Endothelial cell of umbilical vein (primary cell): ENCODE measurements around the gene RASGEF1C. TPM values are rescaled to one million over a fixed set of nuclear protein-coding genes. Genes with fewer than 3 reads are reported as not detected.

ENCODE experiments used
- BruUV-seq: library from RNA; stranded (reverse); fragments of 400-500 nt; replicated peaks from 2 replicates; lab custom pipeline; 2021; lab: Mats Ljungman, UMichigan
- CTCF ChIA-PET: fragments of 300-600, 350-600 bp; sonication (Branson Sonifier 250); formaldehyde crosslinking; loops from one replicate; lab custom pipeline; 2021; ENCODE audit warnings: antibody characterized with exemption, inconsistent platforms; lab: Charles Lee
- POLR2A ChIA-PET: fragments of 300-600, 350-600 bp; sonication (Branson Sonifier 250); formaldehyde crosslinking; loops from one replicate; lab custom pipeline; 2021; ENCODE audit warnings: antibody characterized with exemption, inconsistent platforms; lab: Charles Lee
- DNase-seq: peaks from one replicate; pipeline ENCODE4 v3.0.0-alpha.2; 2011; ENCODE audit warnings: low read depth, low spot score
- FAIRE-seq: peaks from 2 replicates; lab custom pipeline; 2011; peaks lifted over from hg19 to GRCh38; lab: Jason Lieb, UNC
- H2AFZ ChIP-seq: 2 replicates; pipeline ENCODE4 v1.6.0; 2012; ENCODE audit warnings: low read depth, low read length, control low read depth, inconsistent platforms
- H3K27ac ChIP-seq: 2 replicates; pipeline ENCODE4 v1.5.1; 2011; ENCODE audit warnings: low read depth, mild to moderate bottlenecking, control low read depth, low read length, moderate library complexity; ENCODE audit not compliant: insufficient read depth
- H3K27me3 ChIP-seq, 2 experiments: 2 replicates each; pipeline versions ENCODE4 v1.6.0 to v1.6.1; 2011; ENCODE audit warnings: low read length in 2 of 2, mixed read lengths in 1 of 2; ENCODE audit not compliant: control insufficient read depth in 2 of 2, insufficient read depth in 2 of 2
- H3K36me3 ChIP-seq, 2 experiments: 2 replicates in 1 of 2; 3 replicates in 1 of 2; pipeline ENCODE4 v1.5.1; 2011; ENCODE audit warnings: low read length in 2 of 2, mild to moderate bottlenecking in 1 of 2, moderate library complexity in 1 of 2; ENCODE audit not compliant: control insufficient read depth in 2 of 2, insufficient read depth in 2 of 2; ENCODE audit errors: extremely low read depth in 1 of 2
- H3K4me1 ChIP-seq: 3 replicates; pipeline ENCODE4 v1.5.1; 2011; ENCODE audit warnings: mild to moderate bottlenecking, low read length; ENCODE audit not compliant: control insufficient read depth, insufficient read depth; ENCODE audit errors: extremely low read depth
- H3K4me2 ChIP-seq: 2 replicates; pipeline ENCODE4 v1.6.1; 2011; ENCODE audit warnings: low read length, control low read depth, mixed read lengths; ENCODE audit not compliant: insufficient read depth
- H3K4me3 ChIP-seq, 3 experiments: fragments of 200-600 bp in 1 of 3; sonication (generic), shearing (Covaris generic) in 1 of 3; replicated peaks in 1 of 3; 2 replicates each; pipeline ENCODE4 v1.5.1; 2011 to 2016; ENCODE audit warnings: control low read depth in 3 of 3, low read length in 3 of 3, mild to moderate bottlenecking in 2 of 3, inconsistent platforms in 1 of 3, low read depth in 1 of 3, moderate library complexity in 1 of 3; ENCODE audit not compliant: insufficient read depth in 1 of 3
- H3K79me2 ChIP-seq: 2 replicates; pipeline ENCODE4 v1.6.0; 2012; ENCODE audit warnings: low read length, inconsistent platforms; ENCODE audit not compliant: control insufficient read depth, insufficient read depth
- H3K9ac ChIP-seq: replicated peaks from 2 replicates; pipeline ENCODE3; 2011; ENCODE audit warnings: low read length, control low read depth; ENCODE audit not compliant: insufficient read depth; ENCODE audit errors: extremely low read depth
- H3K9me1 ChIP-seq: replicated peaks from 3 replicates; pipeline ENCODE4 v1.6.0; 2011; ENCODE audit warnings: mild to moderate bottlenecking, low read length; ENCODE audit not compliant: control insufficient read depth, insufficient read depth; ENCODE audit errors: extremely low read depth
- H3K9me3 ChIP-seq: replicated peaks from 2 replicates; pipeline ENCODE4 v1.5.1; 2012; ENCODE audit warnings: low read length, inconsistent platforms; ENCODE audit not compliant: control insufficient read depth, insufficient read depth
- H4K20me1 ChIP-seq: replicated peaks from 2 replicates; pipeline ENCODE3; 2011; ENCODE audit warnings: mild to moderate bottlenecking, low read length; ENCODE audit not compliant: control insufficient read depth, insufficient read depth; ENCODE audit errors: extremely low read depth
- CTCF ChIP-seq, 2 donors: IDR thresholded peaks; 1 replicate in 1 of 2; 2 replicates in 1 of 2; pipeline ENCODE4 v1.5.1; 2011; ENCODE audit warnings: low read length in 2 of 2, mild to moderate bottlenecking in 2 of 2, moderate library complexity in 2 of 2, control low read depth in 1 of 2, inconsistent platforms in 1 of 2, low read depth in 1 of 2; ENCODE audit not compliant: insufficient read depth in 1 of 2; ENCODE audit errors: extremely low read depth in 1 of 2
- FOS ChIP-seq: IDR thresholded peaks from 2 replicates; pipeline ENCODE4 v1.6.1; 2011; ENCODE audit warnings: mild to moderate bottlenecking, low read length, moderate library complexity, borderline replicate concordance; ENCODE audit not compliant: insufficient read depth
- JUN ChIP-seq: IDR thresholded peaks from 2 replicates; pipeline ENCODE4 v1.6.1; 2011; ENCODE audit warnings: borderline replicate concordance, low read depth; ENCODE audit not compliant: insufficient read length, insufficient read depth
- MAX ChIP-seq: IDR thresholded peaks from 2 replicates; pipeline ENCODE4 v1.6.1; 2011; ENCODE audit not compliant: insufficient read depth, insufficient read length
- MYC ChIP-seq: IDR thresholded peaks from one replicate; pipeline ENCODE4 v1.6.1; 2011; ENCODE audit warnings: mild to moderate bottlenecking, low read depth, low read length
- POLR2AphosphoS5 ChIP-seq: IDR thresholded peaks from 2 replicates; pipeline ENCODE4 v1.6.1; 2012; ENCODE audit warnings: low read depth, mild to moderate bottlenecking, control low read depth, low read length, moderate library complexity; ENCODE audit not compliant: insufficient read depth
- dilution Hi-C: fragments of 300-500 bp; cut with MboI; formaldehyde crosslinking; loops from one replicate; pipeline ENCODE4 v1.15.0; 2019; ENCODE audit warnings: low sequenced_read_pairs; ENCODE audit not compliant: extremely low pct_ligation_motif_present
- intact Hi-C: fragments of 100-400 bp; cut with micrococcal nuclease; formaldehyde crosslinking; loops from one replicate; pipeline ENCODE4 v1.10.0; 2022
- polyA plus RNA-seq, 4 experiments: library from polyadenylated mRNA; depleted of rRNA in 3 of 4; stranded (reverse) in 3 of 4; unstranded in 1 of 4; fragments of >200 nt; gene quantifications; 2 replicates each; pipeline versions ENCODE4 v1.2.1 to v1.2.3, GENCODE V29; 2011 to 2012; ENCODE audit warnings: missing spikeins in 1 of 4
- total RNA-seq: library from RNA; stranded (reverse); gene quantifications from 2 replicates; pipeline ENCODE4 v1.2.3, GENCODE V29; 2021

RASGEF1C gene
- total and polyA plus RNA-seq, 2 donors (not counting 3 experiments of a cell fraction or from before 2014, with no cell fraction given) = not detected

- ChIA-PET CTCF (interaction anchor here (0.7 to 1.0 kb wide), 2 partner anchors 20 to 269 kb away, joined by 3 read pairs; no protein-coding TSS in a partner anchor), POLR2A (interaction anchor here (0.5 kb wide), 1 partner anchor 222 kb away, joined by 3 read pairs; no protein-coding TSS in a partner anchor)
- peak overlapping the region; percentile 95 for H3K4me2 ChIP-seq
- TF ChIP-seq MAX (no peak), JUN (no peak), POLR2AphosphoS5 (no peak), MYC (no peak), FOS (no peak), CTCF (IDR thresholded peaks at IDR 0.05; ENCODE audit: extremely low read depth in 1 of 2, insufficient read depth in 1 of 2, low read depth in 1 of 2, low read length in 2 of 2) (no peak)
- H4K20me1 ChIP-seq = no peaks in the 10 kb centered on the region
- peaks cover 0 to 5% of the 10 kb centered on the region in 2 experiments for H3K27me3 ChIP-seq
- H3K9me1 ChIP-seq = no peaks in the 10 kb centered on the region
- peak; percentile 68 for DNase-seq
- TSS peak; percentile 42 for BruUV-seq
- H2AFZ ChIP-seq = peak overlapping the region; percentile 92
- no peaks in the 10 kb centered on the region for H3K36me3 ChIP-seq
- H3K9ac ChIP-seq = peak overlapping the region; percentile 71
- peaks cover 11% of the 10 kb centered on the region for H3K79me2 ChIP-seq
- intact Hi-C loops = loop anchor here (1.0 to 5.0 kb wide), 7 partner anchors 15 to 269 kb away; partner anchors contain the start of genes MRNIP and SQSTM1
- peak overlapping the region; percentile 86 to 89 (median 87) for H3K4me3 ChIP-seq
- peaks cover 8% of the 10 kb centered on the region for H3K4me1 ChIP-seq
- dilution Hi-C loops = no loop called here
- FAIRE-seq = peak; percentile 55
- peak overlapping the region; percentile 53 for H3K27ac ChIP-seq
- no peaks in the 10 kb centered on the region for H3K9me3 ChIP-seq
Measured at GRCh38 chr5:180070756-180071530, 138.1 kb downstream of the RASGEF1C start.
